Smooth muscle cell (in vitro differentiated cells): Measurements from ENCODE around the gene SUGP2. TPM values are rescaled to one million over a fixed set of nuclear protein-coding genes. Genes with fewer than 3 reads are reported as not detected.

Experiments used
- DNase-seq: peaks from one replicate; lab custom pipeline; 2025; ENCODE audit not compliant: unreplicated experiment; lab: John Stamatoyannopoulos, UW
- H2AFZ ChIP-seq: fragments of 200-600 bp; sonication (generic); 2 replicates; pipeline ENCODE4 v1.6.0; 2016; ENCODE audit warnings: antibody characterized with exemption, low read depth, mild to moderate bottlenecking
- H3F3A ChIP-seq: fragments of 200-600 bp; sonication (generic); 2 replicates; pipeline ENCODE4 v1.6.0; 2017; ENCODE audit warnings: antibody characterized with exemption, low read depth
- H3K27ac ChIP-seq: fragments of 200-600 bp; sonication (generic); 2 replicates; pipeline ENCODE4 v1.5.1; 2016; ENCODE audit warnings: low read depth, mild to moderate bottlenecking
- H3K27me3 ChIP-seq: fragments of 200-600 bp; sonication (generic); 2 replicates; pipeline ENCODE4 v1.6.1; 2016; ENCODE audit warnings: low read depth, mild to moderate bottlenecking
- H3K36me3 ChIP-seq: fragments of 200-600 bp; sonication (generic); 2 replicates; pipeline ENCODE4 v1.5.1; 2016; ENCODE audit warnings: low read depth
- H3K4me1 ChIP-seq: fragments of 200-600 bp; sonication (generic); 2 replicates; pipeline ENCODE4 v1.5.1; 2016; ENCODE audit warnings: low read depth
- H3K4me2 ChIP-seq: fragments of 200-600 bp; sonication (generic); 2 replicates; pipeline ENCODE4 v1.6.0; 2016; ENCODE audit warnings: mild to moderate bottlenecking
- H3K4me3 ChIP-seq: fragments of 200-600 bp; sonication (generic); 2 replicates; pipeline ENCODE4 v1.5.1; 2016; ENCODE audit warnings: mild to moderate bottlenecking
- H3K79me2 ChIP-seq: fragments of 200-600 bp; sonication (generic); 2 replicates; pipeline ENCODE4 v1.6.0; 2016; ENCODE audit warnings: low read depth, mild to moderate bottlenecking
- H3K9ac ChIP-seq: fragments of 200-600 bp; sonication (generic); 2 replicates; pipeline ENCODE4 v1.6.0; 2016; ENCODE audit warnings: low read depth
- H3K9me3 ChIP-seq: fragments of 200-600 bp; sonication (generic); replicated peaks from 2 replicates; pipeline ENCODE4 v1.5.1; 2016; ENCODE audit warnings: low read depth
- H4K20me1 ChIP-seq: fragments of 200-600 bp; sonication (generic); 2 replicates; pipeline ENCODE4 v1.6.0; 2016; ENCODE audit warnings: low read depth
- CTCF ChIP-seq: fragments of 200-600 bp; sonication (generic); IDR thresholded peaks from 2 replicates; pipeline ENCODE4 v1.5.1; 2017; ENCODE audit warnings: borderline replicate concordance, mild to moderate bottlenecking, antibody characterized with exemption; ENCODE audit not compliant: insufficient read depth, poor library complexity, severe bottlenecking
- WGBS: methylation state at CpG from one replicate; pipeline ENCODE4 v1.1.7; 2016; ENCODE audit warnings: low lambda C conversion rate; 5-methylcytosine and 5-hydroxymethylcytosine counted together
- polyA plus RNA-seq: library from polyadenylated mRNA; unstranded; fragments of >200 nt; fragmentation: Nextera tagmentation; extraction: Ambion mirVana; gene quantifications from 2 replicates; pipeline ENCODE4 v1.2.1, GENCODE V29; 2016
- total RNA-seq: library from RNA; depleted of rRNA; stranded (reverse); fragments of >200 nt; gene quantifications from 2 replicates; pipeline ENCODE4 v1.2.3, GENCODE V29; 2014

SUGP2 gene
- total and polyA plus RNA-seq, 2 experiments from 2014 or later: 42.2 to 47.6 TPM

GRCh38 chr19:18951721-18952281, 81.5 kb downstream of the SUGP2 start:
- H4K20me1 ChIP-seq: no peaks in the 10 kb centered on the region
- no peaks in the 10 kb centered on the region for H3F3A ChIP-seq
- WGBS: 83% methylated on average over 7 of the region's 7 CpGs
- H3K79me2 ChIP-seq: no peaks in the 10 kb centered on the region
- no peak for TF ChIP-seq CTCF
- DNase-seq: no peak
- H3K9ac ChIP-seq: no peak overlapping the region
- H3K36me3 ChIP-seq: no peaks in the 10 kb centered on the region
- no peaks in the 10 kb centered on the region for H3K27me3 ChIP-seq
- H2AFZ ChIP-seq: no peak overlapping the region
- H3K4me1 ChIP-seq: no peaks in the 10 kb centered on the region
- no peak overlapping the region for H3K27ac ChIP-seq
- H3K4me2 ChIP-seq: no peak overlapping the region
- no peak overlapping the region for H3K4me3 ChIP-seq
- no peaks in the 10 kb centered on the region for H3K9me3 ChIP-seq

GRCh38 chr19:18949858-18950257, 83.5 kb downstream of the SUGP2 start:
- no peak for TF ChIP-seq CTCF
- no peak overlapping the region for H3K4me2 ChIP-seq
- no peaks in the 10 kb centered on the region for H4K20me1 ChIP-seq
- no peaks in the 10 kb centered on the region for H3K4me1 ChIP-seq
- H3K4me3 ChIP-seq: no peak overlapping the region
- H3K36me3 ChIP-seq: no peaks in the 10 kb centered on the region
- H3K9ac ChIP-seq: no peak overlapping the region
- H3K79me2 ChIP-seq: no peaks in the 10 kb centered on the region
- 91% methylated on average over 3 of the region's 3 CpGs for WGBS
- H3K9me3 ChIP-seq: no peaks in the 10 kb centered on the region
- DNase-seq: no peak
- no peak overlapping the region for H3K27ac ChIP-seq
- H3K27me3 ChIP-seq: no peaks in the 10 kb centered on the region
- H2AFZ ChIP-seq: no peak overlapping the region
- no peaks in the 10 kb centered on the region for H3F3A ChIP-seq

GRCh38 chr19:18948976-18949356, 84.4 kb downstream of the SUGP2 start:
- Histone ChIP-seq H3K4me2 (no peak overlapping the region), H3K36me3 (no peaks in the 10 kb centered on the region), H3K9ac (no peak overlapping the region), H3K27me3 (no peaks in the 10 kb centered on the region), H3K79me2 (no peaks in the 10 kb centered on the region), H3K4me1 (no peaks in the 10 kb centered on the region), H3K9me3 (no peaks in the 10 kb centered on the region), H4K20me1 (no peaks in the 10 kb centered on the region), H3K27ac (no peak overlapping the region), H3K4me3 (no peak overlapping the region), H2AFZ (no peak overlapping the region), H3F3A (no peaks in the 10 kb centered on the region)
- TF ChIP-seq CTCF: no peak
- no peak for DNase-seq
- WGBS: 84% methylated on average over 5 of the region's 5 CpGs
